K562 (cell line): ENCODE measurements around the gene ODF4. TPM values are rescaled to one million over a fixed set of nuclear protein-coding genes. Genes with fewer than 3 reads are reported as not detected.

Experiments used
- ATAC-seq: fragments of 200-7000 bp; cut with Tn5 transposase; 3 replicates; pipeline ENCODE4 v1.9.1; 2020; ENCODE audit warnings: moderate library complexity
- BruUV-seq: library from RNA; stranded (reverse); fragments of 400-500 nt; replicated peaks from 2 replicates; lab custom pipeline; 2021; lab: Mats Ljungman, UMichigan
- CTCF ChIA-PET: fragments of 300-600 bp; formaldehyde crosslinking; extraction: SDS; loops from one replicate; lab custom pipeline; 2021; ENCODE audit warnings: low intra/inter-chr PET ratio; lab: Yijun Ruan, JAX
- POLR2A ChIA-PET: fragments of 300-600, 350-650 bp; sonication (Branson Sonifier 250); formaldehyde crosslinking; extraction: SDS; loops from one replicate; lab custom pipeline; 2021; ENCODE audit warnings: antibody characterized with exemption, inconsistent platforms; lab: Yijun Ruan, JAX
- DNase-seq, 4 experiments: peaks; one replicate each; pipeline versions ENCODE4 v3.0.0 to v3.0.0-alpha.2; 2011 to 2018; ENCODE audit warnings: low spot score in 3 of 4, mixed read lengths in 3 of 4; ENCODE audit errors: extremely low read depth in 1 of 4
- FAIRE-seq: peaks from 2 replicates; lab custom pipeline; 2011; peaks lifted over from hg19 to GRCh38; lab: Jason Lieb, UNC
- H2AFZ ChIP-seq: 2 replicates; pipeline ENCODE4 v1.6.0; 2011; ENCODE audit warnings: low read depth, low read length, control low read depth, inconsistent platforms
- H3K27ac ChIP-seq: fragments of 200-600 bp; 3 replicates; pipeline ENCODE4 v1.8.0; 2011; ENCODE audit warnings: low read depth, mild to moderate bottlenecking, control low read depth, inconsistent platforms, low read length, moderate library complexity, mixed read lengths; ENCODE audit errors: extremely low read depth
- H3K27me3 ChIP-seq, 2 experiments: fragments of 300-600 bp in 1 of 2; 2 replicates in 1 of 2; 3 replicates in 1 of 2; pipeline versions ENCODE4 v1.6.0 to v1.8.0; 2011; ENCODE audit warnings: inconsistent platforms in 2 of 2, low read length in 2 of 2, mild to moderate bottlenecking in 1 of 2, mixed read lengths in 1 of 2, moderate library complexity in 1 of 2; ENCODE audit not compliant: control insufficient read depth in 2 of 2, insufficient read depth in 2 of 2
- H3K36me3 ChIP-seq: fragments of 300-600 bp; 3 replicates; pipeline ENCODE4 v1.8.0; 2011; ENCODE audit warnings: mild to moderate bottlenecking, low read length, inconsistent platforms; ENCODE audit not compliant: control insufficient read depth, insufficient read depth
- H3K4me1 ChIP-seq, 2 experiments: fragments of 200-600 bp in 1 of 2; replicated peaks in 1 of 2; 2 replicates in 1 of 2; 3 replicates in 1 of 2; pipeline versions ENCODE4 v1.5.1 to v1.8.0; 2011; ENCODE audit warnings: inconsistent platforms in 2 of 2, low read length in 2 of 2, mild to moderate bottlenecking in 1 of 2, mixed read lengths in 1 of 2, moderate library complexity in 1 of 2; ENCODE audit not compliant: control insufficient read depth in 2 of 2, insufficient read depth in 2 of 2
- H3K4me2 ChIP-seq: 2 replicates; pipeline ENCODE4 v1.6.1; 2011; ENCODE audit warnings: low read length, control low read depth, inconsistent platforms, mixed read lengths; ENCODE audit not compliant: insufficient read depth
- H3K4me3 ChIP-seq: fragments of 200-600 bp; sonication (generic), shearing (Covaris generic); 2 replicates; pipeline ENCODE4 v1.5.1; 2016; ENCODE audit warnings: control low read depth, inconsistent platforms
- H3K79me2 ChIP-seq: fragments of 200-600 bp; 3 replicates; pipeline ENCODE4 v1.8.0; 2011; ENCODE audit warnings: low read length, inconsistent platforms; ENCODE audit not compliant: control insufficient read depth, insufficient read depth
- H3K9ac ChIP-seq, 2 experiments: 2 replicates each; pipeline versions ENCODE4 v1.6.0 to v1.6.1; 2011; ENCODE audit warnings: low read depth in 2 of 2, low read length in 2 of 2, control low read depth in 1 of 2, inconsistent platforms in 1 of 2, mild to moderate bottlenecking in 1 of 2, mixed read lengths in 1 of 2; ENCODE audit not compliant: insufficient read depth in 1 of 2
- H3K9me1 ChIP-seq: one replicate; pipeline ENCODE4 v1.6.0; 2011; ENCODE audit warnings: inconsistent platforms, mild to moderate bottlenecking, low read length, moderate library complexity; ENCODE audit not compliant: control insufficient read depth, insufficient read depth
- H3K9me3 ChIP-seq: replicated peaks from 2 replicates; pipeline ENCODE4 v1.5.1; 2011; ENCODE audit warnings: low read depth, low read length, inconsistent platforms; ENCODE audit not compliant: control insufficient read depth, insufficient read depth
- H4K20me1 ChIP-seq: replicated peaks from 2 replicates; pipeline ENCODE4 v1.6.1; 2011; ENCODE audit warnings: low read length, inconsistent platforms, mixed read lengths; ENCODE audit not compliant: control insufficient read depth, insufficient read depth
- DNMT1 ChIP-seq: fragments of 450-650 bp; IDR thresholded peaks from 2 replicates; pipeline ENCODE4 v1.6.1; 2016; ENCODE audit warnings: antibody characterized with exemption, mild to moderate bottlenecking
- PRPF4 ChIP-seq: fragments of 200-400 bp; formaldehyde crosslinking; IDR thresholded peaks from one replicate; pipeline ENCODE4 v1.6.1; 2017; ENCODE audit warnings: low read length, low read depth, mild to moderate bottlenecking; ENCODE audit not compliant: insufficient read depth, poor library complexity, severe bottlenecking
- WGBS: fragments of 100-300 bp; shearing (Covaris generic); methylation state at CpG from one replicate; pipeline ENCODE4 v1.1.6; 2016; ENCODE audit warnings: low coverage, mixed read lengths; ENCODE audit not compliant: insufficient coverage; ENCODE audit errors: missing lambda C conversion rate; 5-methylcytosine and 5-hydroxymethylcytosine counted together
- in situ Hi-C: fragments of 300-500 bp; cut with MboI; formaldehyde crosslinking; loops from 4 replicates; pipeline ENCODE4 v1.15.0; 2018; ENCODE audit warnings: inconsistent platforms, mixed read lengths
- intact Hi-C: fragments of 100-400 bp; cut with micrococcal nuclease; formaldehyde crosslinking; loops from 2 replicates; pipeline ENCODE4 v1.14.2; 2022
- polyA plus RNA-seq, 8 experiments: library from polyadenylated mRNA; depleted of rRNA in 4 of 8; stranded (reverse) in 5 of 8; unstranded in 3 of 8; fragments of >200 nt; fragmentation: Nextera tagmentation in 2 of 8; fragmentation: Illumina TruSeq in 1 of 8; extraction: Ambion mirVana in 2 of 8; extraction: Trizol in 1 of 8; gene quantifications; 2 replicates each; pipeline versions ENCODE4 v1.2.1 to v1.2.3, GENCODE V29; 2011 to 2014; ENCODE audit warnings: inconsistent platforms in 1 of 8, missing spikeins in 1 of 8
- total RNA-seq, 7 experiments: library from RNA; depleted of rRNA in 6 of 7; stranded (reverse); fragments of >200 nt in 6 of 7; fragmentation: Illumina TruSeq in 2 of 7; extraction: Trizol in 2 of 7; gene quantifications; 2 replicates each; pipeline versions ENCODE4 v1.2.1 to v1.2.3, GENCODE V29; 2011 to 2021; ENCODE audit warnings: low replicate concordance in 1 of 7

The ODF4 gene
- total and polyA plus RNA-seq, 9 of the 15 experiments (the other 6 are each of a cell fraction or from before 2014, with no cell fraction given) = not detected

- BruUV-seq = no TSS peak
- intact Hi-C loops (loop anchor here (5.0 kb wide), 1 partner anchor 62 kb away; the partner anchor contains the start of gene KRABD2), in situ Hi-C loops (no loop called here)
- Histone ChIP-seq H3K4me3 (no peak overlapping the region), H3K9ac (peak overlapping the region in 1 of 2 experiments; percentile 70; a peak in 2 of 4 replicates), H3K4me2 (no peak overlapping the region), H3K79me2 (no peaks in the 10 kb centered on the region), H3K9me3 (no peaks in the 10 kb centered on the region), H2AFZ (no peak overlapping the region), H3K36me3 (no peaks in the 10 kb centered on the region), H3K4me1 (peaks cover 0 to 43% of the 10 kb centered on the region in 2 experiments; a peak in 2 of 5 replicates), H3K27ac (no peak overlapping the region), H3K9me1 (no peaks in the 10 kb centered on the region), H3K27me3 (peaks cover 16 to 48% of the 10 kb centered on the region in 2 experiments; a peak in 4 of 5 replicates), H4K20me1 (no peaks in the 10 kb centered on the region; the same call in 1 of the 2 replicates)
- ATAC-seq (peak; percentile 25; the same call in 1 of the 3 replicates), FAIRE-seq (no peak), DNase-seq (no peak)
- WGBS = 17% methylated on average over 14 of the region's 26 CpGs
- POLR2A ChIA-PET = interaction anchor here (1.4 kb wide), 1 partner anchor 10 kb away, joined by 4 read pairs; no protein-coding TSS in a partner anchor
- CTCF ChIA-PET = no interaction called here
- no peak for TF ChIP-seq DNMT1
- TF ChIP-seq PRPF4 = no peak
Measured at GRCh38 chr17:8315764-8316217, 23.8 kb upstream of the ODF4 start.
